Measurements from ENCODE around the gene GIT1.

DNA sequence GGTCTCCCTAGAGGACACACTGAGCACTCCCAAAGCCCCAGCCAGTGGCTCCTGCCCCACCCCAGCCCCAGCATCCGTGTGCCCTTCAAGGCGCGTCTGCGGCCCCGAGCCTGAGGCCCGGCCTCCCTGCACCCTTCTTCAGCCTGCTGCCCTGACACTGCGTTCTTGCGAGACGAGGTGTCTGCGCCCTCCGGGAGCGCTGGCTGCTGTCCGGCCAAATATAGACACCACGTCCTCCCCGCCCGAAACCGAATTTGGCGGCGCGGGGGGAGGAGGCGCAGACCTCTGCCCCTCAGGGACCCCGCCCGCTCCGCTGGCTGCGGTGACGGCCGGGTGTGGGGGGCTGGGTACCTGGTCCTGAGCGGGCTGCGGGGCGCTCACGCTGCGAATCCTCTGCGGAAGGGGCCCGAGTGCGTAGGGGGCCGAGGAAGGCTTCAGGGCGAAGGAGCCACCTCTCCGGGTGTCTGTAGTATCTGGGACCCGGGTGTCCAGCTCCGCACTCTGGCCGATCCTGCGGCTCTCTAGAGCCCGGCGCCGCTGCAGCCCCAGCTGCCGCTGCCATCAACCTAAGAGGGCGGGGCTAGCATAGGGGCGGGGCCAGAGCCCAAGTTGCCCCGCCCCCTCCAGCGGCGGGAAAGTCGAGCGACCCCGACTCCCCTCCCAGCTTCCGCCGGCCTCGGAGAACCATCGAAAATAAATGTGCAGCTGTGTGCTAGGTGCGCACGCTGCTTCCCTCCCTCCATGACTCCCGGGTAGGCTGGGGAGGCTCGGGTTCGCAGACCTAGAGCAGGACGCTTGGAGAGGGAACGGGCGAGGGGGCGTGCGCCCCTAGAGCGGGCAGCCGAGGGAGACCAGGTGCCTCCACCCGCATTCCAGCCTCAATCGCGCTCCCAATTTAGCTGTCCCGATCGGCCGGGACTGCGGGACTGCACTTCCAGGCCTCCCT, 33.2 kb upstream of the GIT1 start, which contains the start of gene CORO6:
- TF ChIP-seq, protein P1, sequence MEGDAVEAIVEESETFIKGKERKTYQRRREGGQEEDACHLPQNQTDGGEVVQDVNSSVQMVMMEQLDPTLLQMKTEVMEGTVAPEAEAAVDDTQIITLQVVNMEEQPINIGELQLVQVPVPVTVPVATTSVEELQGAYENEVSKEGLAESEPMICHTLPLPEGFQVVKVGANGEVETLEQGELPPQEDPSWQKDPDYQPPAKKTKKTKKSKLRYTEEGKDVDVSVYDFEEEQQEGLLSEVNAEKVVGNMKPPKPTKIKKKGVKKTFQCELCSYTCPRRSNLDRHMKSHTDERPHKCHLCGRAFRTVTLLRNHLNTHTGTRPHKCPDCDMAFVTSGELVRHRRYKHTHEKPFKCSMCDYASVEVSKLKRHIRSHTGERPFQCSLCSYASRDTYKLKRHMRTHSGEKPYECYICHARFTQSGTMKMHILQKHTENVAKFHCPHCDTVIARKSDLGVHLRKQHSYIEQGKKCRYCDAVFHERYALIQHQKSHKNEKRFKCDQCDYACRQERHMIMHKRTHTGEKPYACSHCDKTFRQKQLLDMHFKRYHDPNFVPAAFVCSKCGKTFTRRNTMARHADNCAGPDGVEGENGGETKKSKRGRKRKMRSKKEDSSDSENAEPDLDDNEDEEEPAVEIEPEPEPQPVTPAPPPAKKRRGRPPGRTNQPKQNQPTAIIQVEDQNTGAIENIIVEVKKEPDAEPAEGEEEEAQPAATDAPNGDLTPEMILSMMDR (IDR thresholded peaks at IDR 0.05): no peak
- TF ChIP-seq POLR2AphosphoS5 (IDR thresholded peaks at IDR 0.05) (no peak), EP300 (IDR thresholded peaks at IDR 0.05) (no peak), POLR2A (IDR thresholded peaks at IDR 0.05) (no peak)

Measured in stomach (tissue), 4 donors.